ENCODE measurements around the gene BROX.
"Not testable (repeated sequence)": the region's sequence is repeated elsewhere in the genome, so short reads cannot be mapped to it uniquely, and the experiment has no call there.

GRCh38 chr1:222668184-222668583, 44.2 kb upstream of the BROX start:
- not testable (repeated sequence) for TF ChIP-seq POLR2A, EP300 (IDR thresholded peaks at IDR 0.05)
- TF ChIP-seq, protein P1, sequence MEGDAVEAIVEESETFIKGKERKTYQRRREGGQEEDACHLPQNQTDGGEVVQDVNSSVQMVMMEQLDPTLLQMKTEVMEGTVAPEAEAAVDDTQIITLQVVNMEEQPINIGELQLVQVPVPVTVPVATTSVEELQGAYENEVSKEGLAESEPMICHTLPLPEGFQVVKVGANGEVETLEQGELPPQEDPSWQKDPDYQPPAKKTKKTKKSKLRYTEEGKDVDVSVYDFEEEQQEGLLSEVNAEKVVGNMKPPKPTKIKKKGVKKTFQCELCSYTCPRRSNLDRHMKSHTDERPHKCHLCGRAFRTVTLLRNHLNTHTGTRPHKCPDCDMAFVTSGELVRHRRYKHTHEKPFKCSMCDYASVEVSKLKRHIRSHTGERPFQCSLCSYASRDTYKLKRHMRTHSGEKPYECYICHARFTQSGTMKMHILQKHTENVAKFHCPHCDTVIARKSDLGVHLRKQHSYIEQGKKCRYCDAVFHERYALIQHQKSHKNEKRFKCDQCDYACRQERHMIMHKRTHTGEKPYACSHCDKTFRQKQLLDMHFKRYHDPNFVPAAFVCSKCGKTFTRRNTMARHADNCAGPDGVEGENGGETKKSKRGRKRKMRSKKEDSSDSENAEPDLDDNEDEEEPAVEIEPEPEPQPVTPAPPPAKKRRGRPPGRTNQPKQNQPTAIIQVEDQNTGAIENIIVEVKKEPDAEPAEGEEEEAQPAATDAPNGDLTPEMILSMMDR (IDR thresholded peaks at IDR 0.05) = not testable (repeated sequence)
